HG03342 (cell line): Measurements from ENCODE around the gene NHLRC1.
"Not testable (repeated sequence)": the region's sequence is repeated elsewhere in the genome, so short reads cannot be mapped to it uniquely, and the experiment has no call there.

Experiments
- ATAC-seq: cut with Tn5 transposase; IDR thresholded peaks from one replicate; pipeline ENCODE4 v1.9.1; 2021; ENCODE audit warnings: mild to moderate bottlenecking, moderate library complexity; ENCODE audit not compliant: unreplicated experiment

The NHLRC1 gene

GRCh38 chr6:18122128-18123093 lies at the start of gene NHLRC1:
NHLRC1 (minus strand) TSS chr6:18122677; CDS start chr6:18122606, 71 bp downstream.
- peak; percentile 100 for ATAC-seq

DNA sequence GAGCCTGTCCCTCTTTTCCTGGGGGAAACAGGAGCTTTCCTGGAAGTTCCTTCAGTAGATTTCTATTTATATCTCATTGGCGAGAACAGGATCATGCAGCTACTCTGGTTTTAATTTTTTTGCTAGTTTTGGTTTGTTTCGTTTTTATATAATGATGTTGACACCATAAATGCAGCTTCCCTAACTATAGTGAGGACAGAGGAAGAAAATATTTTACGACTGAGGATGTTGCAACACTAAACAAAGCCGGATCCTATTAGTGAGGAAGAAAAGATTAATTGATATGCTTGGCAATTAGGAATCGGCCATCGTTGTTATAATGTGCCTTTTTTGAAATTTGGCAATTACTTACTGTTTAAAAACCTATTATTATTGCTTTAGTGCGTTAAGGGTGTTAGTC lies 49.4 kb upstream of the NHLRC1 start:
- no peak for ATAC-seq

DNA sequence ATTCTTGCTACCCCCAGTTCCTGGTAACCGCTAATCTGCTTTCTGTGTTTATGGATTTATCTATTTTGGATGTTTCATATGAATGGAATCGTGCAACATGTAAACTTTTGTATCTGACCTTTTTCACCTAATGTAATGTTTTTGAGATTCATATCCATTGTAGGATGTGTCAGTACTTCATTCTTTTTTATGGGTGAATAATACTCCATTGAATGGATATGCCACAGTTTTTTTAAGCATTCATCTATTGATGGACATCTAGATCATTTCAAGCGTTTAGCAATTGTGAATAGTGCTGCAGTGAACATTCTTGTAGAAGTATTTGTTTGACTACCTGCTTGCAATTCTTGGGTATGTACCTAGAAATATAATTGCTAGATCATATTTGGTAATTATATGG lies 45.8 kb upstream of the NHLRC1 start:
- ATAC-seq: no peak

- no peak for ATAC-seq
These were observed 44.0 kb upstream of the NHLRC1 start for GRCh38 chr6:18166312-18167036.

GRCh38 chr6:18165751-18166150 lies 43.3 kb upstream of the NHLRC1 start:
- no peak for ATAC-seq

DNA sequence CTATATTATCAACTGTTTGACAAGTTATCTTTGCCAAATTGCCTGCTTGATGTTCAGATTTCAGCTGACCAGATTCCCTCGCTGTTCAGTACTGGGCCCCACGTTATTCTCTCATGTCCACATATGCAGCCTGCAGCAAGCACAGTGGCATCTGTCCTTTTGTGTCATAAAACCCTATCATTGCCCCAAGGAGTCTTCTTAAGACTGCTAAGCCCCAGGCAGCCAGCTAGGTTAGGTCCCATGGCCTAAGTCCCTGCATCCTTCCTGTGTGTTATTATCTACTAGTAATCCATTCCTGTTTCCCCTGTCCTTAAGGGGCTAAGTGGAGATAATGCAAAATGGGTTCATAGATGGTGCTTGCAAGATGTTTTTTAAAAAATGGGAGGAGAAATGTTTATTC lies 39.9 kb upstream of the NHLRC1 start:
- no peak for ATAC-seq

- ATAC-seq: no peak
These were observed 39.0 kb upstream of the NHLRC1 start for GRCh38 chr6:18161431-18161830.

DNA sequence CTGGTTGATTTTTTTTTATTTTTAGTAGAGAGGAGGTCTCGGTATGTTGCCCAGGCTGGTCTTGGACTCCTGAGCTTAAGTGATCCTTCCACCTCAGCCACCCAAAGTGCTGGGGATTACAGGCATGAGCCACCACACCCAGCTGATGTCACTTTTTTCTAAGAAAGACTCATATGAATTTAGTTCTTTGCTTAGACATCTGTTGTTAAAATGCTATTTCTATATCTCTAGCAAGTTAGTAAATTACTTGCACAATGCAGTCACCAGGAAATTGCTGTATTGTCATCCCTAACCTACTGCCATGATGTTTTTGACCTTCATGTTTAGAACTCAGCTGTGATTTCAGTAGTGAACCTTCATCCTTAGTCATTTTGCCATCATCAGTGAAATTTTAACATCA lies 38.4 kb upstream of the NHLRC1 start:
- no peak for ATAC-seq

- peak; percentile 42 for ATAC-seq
These were observed 33.5 kb upstream of the NHLRC1 start for GRCh38 chr6:18155864-18156421.

DNA sequence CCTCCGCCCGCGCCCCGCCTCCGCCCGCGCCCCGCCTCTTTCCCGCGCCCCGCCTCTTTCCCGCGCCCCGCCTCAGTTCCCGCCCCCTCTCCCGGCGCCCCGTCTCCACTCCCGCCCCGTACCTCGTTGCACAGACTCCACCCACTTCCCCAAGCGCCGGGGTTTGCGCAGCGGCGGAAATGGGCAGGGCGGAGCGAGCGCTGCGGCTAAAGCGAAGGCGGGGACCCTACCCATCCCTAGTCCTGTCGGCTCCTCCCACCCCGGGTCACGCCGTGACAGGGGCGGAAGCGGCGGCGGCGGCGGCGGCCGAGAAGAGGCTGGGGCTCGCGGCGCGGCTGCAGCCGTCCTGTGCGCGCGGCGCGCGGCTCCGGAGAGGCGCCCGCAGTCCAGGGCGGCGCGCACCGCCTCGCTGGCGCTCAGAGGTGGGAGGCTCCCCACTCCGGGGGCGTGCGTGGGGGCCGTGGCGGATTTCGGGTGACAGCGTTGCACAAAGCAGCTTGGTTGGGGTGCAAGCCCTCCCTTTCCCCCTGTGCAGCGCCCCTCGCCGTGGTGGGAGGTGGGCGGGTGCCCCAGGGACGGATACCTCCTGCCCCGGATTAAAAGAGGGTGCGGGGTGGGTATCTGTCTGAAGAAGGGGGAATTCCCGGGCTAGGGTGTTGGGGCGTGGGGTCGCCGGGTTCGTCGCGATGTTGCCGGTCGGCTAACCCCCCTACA lies 32.8 kb upstream of the NHLRC1 start, which contains the start of gene KDM1B:
KDM1B (plus strand) TSS at position 273 of the 714 bp plus-strand sequence. CDS start 4,474 bp downstream, outside the sequence.
- ATAC-seq: peak; percentile 87

GRCh38 chr6:18154507-18155149 lies 32.2 kb upstream of the NHLRC1 start, which contains the start of gene TPMT:
TPMT (minus strand) TSS chr6:18155077; CDS start chr6:18149127, 5,950 bp downstream.
- ATAC-seq: peak; percentile 53

- ATAC-seq: no peak
These were observed 30.8 kb upstream of the NHLRC1 start for GRCh38 chr6:18153311-18153703.

GRCh38 chr6:18151801-18152200 lies 29.3 kb upstream of the NHLRC1 start:
- no peak for ATAC-seq

DNA sequence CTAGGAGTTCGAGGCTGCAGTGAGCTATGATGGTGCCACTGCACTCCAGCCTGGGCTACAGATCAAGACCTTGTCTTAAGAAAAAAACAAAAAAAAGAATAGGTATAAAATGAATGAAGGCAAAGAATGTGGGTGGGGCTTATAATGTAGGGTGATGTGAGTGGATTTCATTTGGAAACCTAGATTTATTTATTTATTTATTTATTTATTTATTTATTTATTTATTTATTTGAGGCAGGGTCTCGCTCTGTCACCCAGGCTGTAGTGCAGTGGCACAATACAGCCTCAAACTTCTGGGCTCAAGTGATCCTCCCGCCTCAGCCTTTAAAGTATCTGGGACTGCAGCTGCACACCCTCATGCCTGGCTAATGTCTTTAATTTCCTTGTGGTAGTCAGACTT lies 28.9 kb upstream of the NHLRC1 start:
- not testable (repeated sequence) for ATAC-seq

GRCh38 chr6:18148304-18149025 lies 26.0 kb upstream of the NHLRC1 start:
- no peak for ATAC-seq

GRCh38 chr6:18147616-18148015 lies 25.1 kb upstream of the NHLRC1 start:
- ATAC-seq: no peak

GRCh38 chr6:18147160-18147559 lies 24.7 kb upstream of the NHLRC1 start:
- ATAC-seq: no peak

DNA sequence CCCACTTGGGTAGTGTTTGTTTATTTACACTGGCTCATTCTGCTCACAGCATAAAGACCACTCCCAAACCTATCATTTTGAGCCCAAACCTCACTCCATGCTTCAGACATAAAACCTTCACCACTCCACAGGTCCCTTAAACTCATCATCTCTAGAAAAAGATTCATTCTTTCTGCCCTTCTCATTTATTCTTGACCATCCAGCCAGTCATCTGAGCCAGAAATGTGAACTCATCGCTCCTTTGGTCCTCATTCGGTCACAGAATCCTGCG lies 20.0 kb upstream of the NHLRC1 start:
- ATAC-seq: no peak

DNA sequence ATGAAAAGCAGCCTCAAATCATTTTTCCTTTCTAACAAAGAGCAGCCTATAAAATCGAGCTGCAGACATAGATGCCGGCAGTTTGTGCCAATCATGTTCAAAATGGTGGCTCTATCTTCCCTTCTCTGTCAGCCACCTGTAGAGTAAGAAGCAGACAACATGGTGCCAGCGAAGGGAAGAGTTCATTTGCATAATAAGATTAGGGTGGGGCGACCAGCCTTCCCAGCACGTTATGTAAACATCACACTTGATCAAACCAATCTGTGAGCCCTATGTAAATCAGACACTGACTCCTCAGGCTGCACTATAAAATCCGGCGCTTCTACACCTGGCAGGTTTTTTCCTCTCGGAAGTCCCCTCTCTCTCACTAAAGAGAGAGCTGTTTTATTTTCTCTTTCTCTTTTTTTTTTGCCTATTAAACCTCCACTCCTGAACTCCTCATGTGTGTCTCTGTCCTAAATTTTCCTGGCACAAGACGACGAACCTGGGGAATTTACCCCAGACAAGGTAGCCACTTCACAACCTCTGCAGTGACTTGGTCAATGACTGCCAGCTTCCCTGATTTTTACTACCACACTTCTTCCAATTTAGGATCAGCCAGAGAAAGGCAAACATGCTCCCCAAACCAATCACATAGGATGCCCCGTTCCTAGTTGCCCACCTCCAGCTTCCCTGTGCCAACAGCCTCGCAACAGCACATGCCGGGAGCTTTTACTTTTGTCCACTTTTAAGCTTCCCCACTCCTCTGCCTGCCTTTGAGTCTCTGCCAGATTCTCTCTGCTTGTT lies 19.5 kb upstream of the NHLRC1 start:
- ATAC-seq: no peak
